CD4-positive, CD25-positive, alpha-beta regulatory T cell (primary cell): ENCODE measurements around the gene STXBP6. TPM values are rescaled to one million over a fixed set of nuclear protein-coding genes. Genes with fewer than 3 reads are reported as not detected.

Experiments used
- ATAC-seq, 2 donors: fragments of 150-1000 bp; cut with Tn5 transposase; one replicate each; pipeline ENCODE4 v1.10.0; 2021; ENCODE audit warnings: low read depth in 2 of 2, moderate number of reproducible peaks in 2 of 2, moderate library complexity in 1 of 2
- DNase-seq, 3 donors: peaks; one replicate each; pipeline versions ENCODE4 v3.0.0 to v3.0.0-alpha.2; 2012 to 2022; ENCODE audit warnings: mixed read lengths in 1 of 3
- H3K27ac ChIP-seq: one replicate; pipeline ENCODE4 v1.7.0; 2013; ENCODE audit warnings: mild to moderate bottlenecking, low read length; ENCODE audit not compliant: insufficient read depth, poor library complexity, severe bottlenecking
- H3K27me3 ChIP-seq: one replicate; pipeline ENCODE4 v1.7.0; 2013; ENCODE audit warnings: low read length; ENCODE audit not compliant: control insufficient read depth, insufficient read depth
- H3K36me3 ChIP-seq: one replicate; pipeline ENCODE4 v1.7.0; 2013; ENCODE audit warnings: mild to moderate bottlenecking, low read length, moderate library complexity; ENCODE audit not compliant: control insufficient read depth, insufficient read depth
- H3K4me1 ChIP-seq: 2 replicates; pipeline ENCODE4 v1.7.0; 2013; ENCODE audit warnings: mild to moderate bottlenecking, low read length; ENCODE audit not compliant: insufficient read depth, control insufficient read depth, poor library complexity, severe bottlenecking
- H3K4me3 ChIP-seq: one replicate; pipeline ENCODE4 v1.7.0; 2013; ENCODE audit warnings: low read depth, mild to moderate bottlenecking, low read length, moderate library complexity
- H3K9me3 ChIP-seq, 2 experiments: 1 replicate in 1 of 2; 2 replicates in 1 of 2; pipeline ENCODE4 v1.7.0; 2013; ENCODE audit warnings: low read length in 2 of 2, mild to moderate bottlenecking in 1 of 2, moderate library complexity in 1 of 2; ENCODE audit not compliant: control insufficient read depth in 2 of 2
- H3K27ac Mint-ChIP-seq, 3 donors: one replicate each; pipeline ENCODE4 v1.8.0; 2020 to 2022; ENCODE audit warnings: mild to moderate bottlenecking in 3 of 3, mixed read lengths in 3 of 3, moderate library complexity in 2 of 3
- H3K27me3 Mint-ChIP-seq: one replicate; pipeline ENCODE4 v1.8.0; 2022; ENCODE audit warnings: mild to moderate bottlenecking, mixed read lengths
- H3K36me3 Mint-ChIP-seq: one replicate; pipeline ENCODE4 v1.8.0; 2020; ENCODE audit warnings: mixed read lengths
- H3K4me1 Mint-ChIP-seq, 4 donors: one replicate each; pipeline ENCODE4 v1.8.0; 2020 to 2022; ENCODE audit warnings: mixed read lengths in 4 of 4, mild to moderate bottlenecking in 1 of 4
- H3K4me3 Mint-ChIP-seq, 4 donors: one replicate each; pipeline ENCODE4 v1.8.0; 2020 to 2022; ENCODE audit warnings: mild to moderate bottlenecking in 4 of 4, mixed read lengths in 4 of 4, moderate library complexity in 3 of 4
- H3K9me3 Mint-ChIP-seq, 7 donors: one replicate each; pipeline ENCODE4 v1.8.0; 2020 to 2022; ENCODE audit warnings: mixed read lengths in 7 of 7, mild to moderate bottlenecking in 3 of 7, moderate library complexity in 2 of 7
- polyA plus RNA-seq, 4 donors: library from polyadenylated mRNA; unstranded; fragments of 300-500 nt; fragmentation: Illumina TruSeq; gene quantifications; one replicate each; pipeline ENCODE4 v1.2.3, GENCODE V29; 2021
- total RNA-seq: library from RNA; stranded (reverse); gene quantifications from one replicate; pipeline ENCODE4 v1.2.3, GENCODE V29; 2022

The STXBP6 gene
- total and polyA plus RNA-seq, 5 donors from 2014 or later, result not detected

DNA sequence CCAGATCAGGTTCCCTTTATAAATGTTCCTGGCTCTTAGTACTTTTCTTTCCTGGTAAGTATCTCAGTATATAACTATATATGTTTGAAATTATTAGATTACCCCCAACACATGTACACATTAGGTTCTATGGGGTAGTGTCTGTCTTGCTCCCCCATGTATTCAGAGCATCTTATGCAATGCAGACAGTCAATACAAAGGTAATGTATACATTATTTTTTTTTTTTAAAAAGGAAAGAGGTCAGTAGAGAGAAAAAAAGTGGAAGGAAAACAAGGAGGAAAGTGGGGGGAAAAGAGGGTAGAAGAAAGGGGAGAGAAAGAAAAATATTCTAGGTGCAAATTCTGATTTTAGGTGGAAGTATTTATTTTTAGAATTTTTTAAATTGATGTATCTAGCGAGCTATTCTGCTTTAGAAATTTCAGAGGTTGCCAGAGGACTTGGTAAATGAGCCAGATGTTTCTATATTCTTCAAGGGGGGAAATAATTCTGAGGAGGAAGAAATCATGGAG is 157.9 kb downstream of the STXBP6 start:
- Mint-ChIP-seq H3K4me1 (no peaks in the 10 kb centered on the region), H3K9me3 (peaks cover 0 to 15% (median 6%) of the 10 kb centered on the region in 7 donors), H3K4me3 (no peak overlapping the region), H3K27ac (no peak overlapping the region), H3K27me3 (peaks cover 7% of the 10 kb centered on the region), H3K36me3 (no peaks in the 10 kb centered on the region)
- ATAC-seq (no peak), DNase-seq (no peak)
- Histone ChIP-seq H3K27ac (no peak overlapping the region), H3K4me1 (no peaks in the 10 kb centered on the region), H3K9me3 (peaks cover 4 to 11% of the 10 kb centered on the region in 2 experiments), H3K36me3 (no peaks in the 10 kb centered on the region), H3K27me3 (no peaks in the 10 kb centered on the region), H3K4me3 (no peak overlapping the region)

DNA sequence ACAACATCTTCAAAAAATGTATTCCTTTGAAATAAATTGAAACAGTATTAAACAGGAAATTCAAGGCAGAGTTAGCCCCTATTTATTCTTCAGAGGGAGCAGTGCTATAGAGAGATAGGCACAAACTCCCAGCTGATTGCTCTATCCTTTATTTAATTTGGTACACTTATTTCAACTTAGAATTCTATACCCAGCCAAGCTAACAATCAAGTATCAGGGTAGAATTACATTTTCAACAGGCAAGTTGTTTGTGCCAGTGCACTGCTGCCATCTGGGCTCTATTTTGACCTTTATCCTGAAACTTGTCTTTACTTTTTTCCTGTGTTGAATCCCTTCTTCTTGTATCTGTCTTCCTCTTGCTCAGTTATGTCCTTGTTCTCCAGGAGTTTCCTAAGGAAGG is 159.2 kb downstream of the STXBP6 start:
- no peak overlapping the region for H3K27ac Mint-ChIP-seq
- H3K4me1 ChIP-seq, result no peaks in the 10 kb centered on the region
- ATAC-seq (no peak), DNase-seq (no peak)
- H3K36me3 ChIP-seq, result no peaks in the 10 kb centered on the region
- no peaks in the 10 kb centered on the region for H3K36me3 Mint-ChIP-seq
- H3K27ac ChIP-seq, result no peak overlapping the region
- no peak overlapping the region for H3K4me3 Mint-ChIP-seq
- no peak overlapping the region for H3K4me3 ChIP-seq
- peaks cover 4 to 11% of the 10 kb centered on the region in 2 experiments for H3K9me3 ChIP-seq
- H3K9me3 Mint-ChIP-seq, result peaks cover 0 to 15% (median 6%) of the 10 kb centered on the region in 7 donors
- no peaks in the 10 kb centered on the region for H3K4me1 Mint-ChIP-seq
- no peaks in the 10 kb centered on the region for H3K27me3 ChIP-seq
- H3K27me3 Mint-ChIP-seq, result peaks cover 7% of the 10 kb centered on the region

DNA sequence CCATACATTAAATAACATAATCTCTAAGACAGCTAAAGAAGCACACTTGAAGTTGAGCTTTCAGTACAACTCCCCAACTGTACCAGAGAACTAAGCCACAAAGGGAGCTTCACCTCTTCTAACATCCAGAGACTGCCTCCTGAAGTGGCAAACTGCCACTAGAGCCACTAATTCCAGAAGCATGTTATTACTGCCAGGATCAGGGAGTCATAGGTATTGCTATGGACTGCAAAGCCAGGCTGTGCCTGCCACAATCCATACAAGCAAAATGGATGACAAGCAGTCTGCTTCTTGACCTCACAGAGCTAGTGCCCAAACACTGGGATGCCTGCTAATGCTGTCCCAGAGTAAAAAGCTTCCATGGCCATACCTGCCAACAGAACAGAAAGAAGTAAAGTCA is 160.1 kb downstream of the STXBP6 start:
- Mint-ChIP-seq H3K27me3 (peaks cover 7% of the 10 kb centered on the region), H3K4me1 (no peaks in the 10 kb centered on the region), H3K4me3 (no peak overlapping the region), H3K9me3 (peaks cover 0 to 15% (median 6%) of the 10 kb centered on the region in 7 donors), H3K27ac (no peak overlapping the region), H3K36me3 (no peaks in the 10 kb centered on the region)
- Histone ChIP-seq H3K9me3 (peaks cover 4 to 11% of the 10 kb centered on the region in 2 experiments), H3K27me3 (no peaks in the 10 kb centered on the region), H3K36me3 (no peaks in the 10 kb centered on the region), H3K4me3 (no peak overlapping the region), H3K4me1 (no peaks in the 10 kb centered on the region), H3K27ac (no peak overlapping the region)
- ATAC-seq, result no peak
- no peak for DNase-seq

DNA sequence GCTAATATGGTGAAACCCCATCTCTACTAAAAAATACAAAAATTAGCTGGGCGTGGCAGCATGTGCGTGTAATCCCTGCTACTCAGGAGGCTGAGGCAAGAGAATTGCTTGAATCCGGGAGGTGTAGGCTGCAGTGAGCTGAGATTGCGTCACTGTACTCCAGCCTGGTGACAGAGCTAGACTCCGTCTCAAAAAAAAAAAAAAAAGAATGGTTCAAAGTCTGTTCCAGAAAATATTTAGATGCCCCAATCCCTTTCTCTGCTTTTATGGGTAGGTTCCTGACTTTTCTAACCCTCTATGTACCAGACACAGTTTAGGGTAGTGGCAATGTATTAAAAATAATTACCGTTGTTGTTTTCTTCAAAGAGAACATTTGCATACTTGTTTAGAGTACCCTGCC is 161.4 kb downstream of the STXBP6 start:
- Mint-ChIP-seq H3K27ac (no peak overlapping the region), H3K4me3 (no peak overlapping the region), H3K4me1 (no peaks in the 10 kb centered on the region), H3K36me3 (no peaks in the 10 kb centered on the region), H3K27me3 (peaks cover 7% of the 10 kb centered on the region), H3K9me3 (peaks cover 0 to 15% (median 6%) of the 10 kb centered on the region in 7 donors)
- Histone ChIP-seq H3K4me1 (no peaks in the 10 kb centered on the region), H3K4me3 (no peak overlapping the region), H3K27me3 (no peaks in the 10 kb centered on the region), H3K36me3 (no peaks in the 10 kb centered on the region), H3K27ac (no peak overlapping the region), H3K9me3 (peaks cover 4 to 11% of the 10 kb centered on the region in 2 experiments)
- ATAC-seq, result no peak
- no peak for DNase-seq

DNA sequence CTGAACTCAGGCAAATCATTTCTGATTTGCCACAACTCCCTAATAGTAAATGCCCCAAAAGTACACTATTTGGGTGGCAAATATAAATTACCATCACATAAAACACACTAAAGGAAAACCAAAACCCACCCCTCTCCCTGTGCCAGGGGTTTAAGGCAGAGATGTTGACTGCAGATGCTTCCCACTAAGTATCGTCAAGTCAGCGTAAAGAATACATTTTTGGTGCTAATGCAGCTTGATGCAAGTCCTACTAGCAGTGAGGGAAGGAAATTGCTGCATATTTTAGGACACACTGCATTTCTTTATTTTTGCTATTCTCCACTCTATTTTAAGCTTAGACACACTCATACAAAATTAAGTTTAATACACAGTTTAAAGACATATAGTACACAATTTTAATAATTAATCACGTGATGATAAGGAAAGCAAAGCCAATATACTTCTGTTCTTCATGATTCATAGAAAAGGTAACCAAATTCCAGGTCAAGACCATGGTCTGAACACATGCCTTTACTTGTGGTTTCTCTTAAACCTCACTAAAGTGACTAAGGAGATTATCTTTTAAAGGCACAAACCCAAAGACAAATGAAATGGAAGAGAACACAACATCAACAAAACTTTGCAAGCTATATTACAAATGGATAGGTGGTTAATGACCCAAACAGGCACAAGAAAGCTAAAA is 162.2 kb downstream of the STXBP6 start:
- Mint-ChIP-seq H3K9me3 (peaks cover 0 to 15% (median 6%) of the 10 kb centered on the region in 7 donors), H3K27me3 (peaks cover 7% of the 10 kb centered on the region), H3K4me3 (no peak overlapping the region), H3K4me1 (no peaks in the 10 kb centered on the region), H3K36me3 (no peaks in the 10 kb centered on the region), H3K27ac (no peak overlapping the region)
- Histone ChIP-seq H3K36me3 (no peaks in the 10 kb centered on the region), H3K4me1 (no peaks in the 10 kb centered on the region), H3K27me3 (no peaks in the 10 kb centered on the region), H3K4me3 (no peak overlapping the region), H3K27ac (no peak overlapping the region), H3K9me3 (peaks cover 4 to 11% of the 10 kb centered on the region in 2 experiments)
- ATAC-seq (no peak), DNase-seq (no peak)

DNA sequence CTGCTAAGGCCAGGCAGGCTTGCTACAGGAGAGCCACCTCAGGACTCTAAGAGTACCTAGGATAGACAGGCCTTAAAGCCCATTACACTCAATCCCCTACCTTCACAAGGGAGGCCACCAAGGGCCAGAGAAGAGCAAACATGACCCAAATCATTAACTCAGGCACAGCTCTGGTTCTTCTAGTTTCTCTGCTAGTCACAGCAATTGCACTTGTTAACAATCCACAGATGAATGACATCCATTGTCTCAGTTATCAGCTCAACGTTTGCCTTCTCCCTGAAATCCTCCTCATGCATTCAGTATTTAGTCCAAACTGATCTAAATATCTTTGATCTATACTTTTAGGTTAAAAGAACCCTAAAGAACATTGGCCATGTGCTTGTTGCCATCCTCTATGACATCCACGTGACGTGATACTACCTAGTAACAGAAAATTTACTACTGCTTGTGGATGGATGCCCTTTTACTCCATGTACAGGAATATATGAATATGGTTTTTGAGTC is 164.5 kb downstream of the STXBP6 start:
- Mint-ChIP-seq H3K27ac (no peak overlapping the region), H3K27me3 (peaks cover 7% of the 10 kb centered on the region), H3K9me3 (peaks cover 0 to 9% (median 3%) of the 10 kb centered on the region in 7 donors), H3K4me3 (no peak overlapping the region), H3K36me3 (no peaks in the 10 kb centered on the region), H3K4me1 (no peaks in the 10 kb centered on the region)
- no peak for DNase-seq
- H3K4me3 ChIP-seq, result no peak overlapping the region
- H3K4me1 ChIP-seq, result no peaks in the 10 kb centered on the region
- ATAC-seq, result no peak
- peaks cover 3 to 4% of the 10 kb centered on the region in 2 experiments for H3K9me3 ChIP-seq
- H3K27ac ChIP-seq, result no peak overlapping the region
- no peaks in the 10 kb centered on the region for H3K27me3 ChIP-seq
- no peaks in the 10 kb centered on the region for H3K36me3 ChIP-seq

DNA sequence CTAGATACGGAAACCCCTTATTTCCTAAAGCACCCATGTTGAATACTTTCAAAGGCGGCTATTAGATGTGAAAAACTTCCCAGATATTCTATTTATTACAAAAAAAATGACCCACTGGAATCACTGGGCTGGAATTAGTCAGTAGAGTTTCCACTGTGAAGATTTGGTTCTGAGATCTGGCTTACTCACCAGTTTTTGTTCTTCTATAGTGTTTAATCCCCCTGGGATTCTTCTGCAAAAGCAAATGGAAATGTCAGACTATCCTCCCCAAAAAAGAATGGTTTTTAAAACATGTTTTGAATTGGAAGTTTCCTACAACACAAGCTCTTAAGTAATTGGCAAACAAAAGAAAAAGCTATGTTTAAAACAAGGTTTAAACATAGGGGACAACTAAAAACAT is 166.4 kb downstream of the STXBP6 start:
- Histone ChIP-seq H3K9me3 (no peaks in the 10 kb centered on the region), H3K4me3 (no peak overlapping the region), H3K27ac (no peak overlapping the region), H3K36me3 (no peaks in the 10 kb centered on the region), H3K4me1 (no peaks in the 10 kb centered on the region), H3K27me3 (no peaks in the 10 kb centered on the region)
- Mint-ChIP-seq H3K27me3 (peaks cover 3% of the 10 kb centered on the region), H3K27ac (no peak overlapping the region), H3K4me1 (no peaks in the 10 kb centered on the region), H3K9me3 (peaks cover 0 to 1% (median 0%) of the 10 kb centered on the region in 7 donors), H3K36me3 (no peaks in the 10 kb centered on the region), H3K4me3 (no peak overlapping the region)
- DNase-seq (no peak), ATAC-seq (no peak)
